ENCODE results near the gene DOCK11. TPM values are rescaled to one million over a fixed set of nuclear protein-coding genes. Genes with fewer than 3 reads are reported as not detected.

DOCK11 gene
- total RNA-seq, 8 experiments from 2014 or later, result 13.6 to 58.2 (median 22.5) TPM

GRCh38 chrX:118523920-118524319 lies 28.3 kb downstream of the DOCK11 start:
- WGBS, 10 experiments, result 45 to 100% (median 81%) methylated on average over 1 to 3 of the region's 4 CpGs; no CpG with 5 or more reads in 6 of the 10 experiments

DNA sequence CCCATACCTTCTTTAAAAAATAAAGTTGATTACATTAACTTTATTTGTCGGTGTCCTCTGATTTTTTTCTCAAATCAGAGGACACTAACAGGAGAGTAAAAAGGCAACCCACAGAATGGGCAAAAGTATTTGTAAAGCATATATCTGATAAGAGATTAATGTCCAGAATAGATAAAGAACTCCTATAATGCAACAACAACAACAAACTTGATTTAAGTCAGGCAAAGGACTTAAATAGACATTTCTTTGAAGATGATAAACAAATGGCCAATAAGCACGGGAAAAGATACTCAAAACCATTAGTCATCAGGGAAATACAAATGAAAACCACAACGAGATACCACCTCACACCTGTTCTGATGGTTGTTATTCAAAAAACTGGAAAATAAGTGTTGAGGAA lies 28.7 kb downstream of the DOCK11 start:
- Histone ChIP-seq H3K4me3 (no peak overlapping the region), H3K4me1 (replicated peaks in 1 of 2) (peaks cover 8 to 9% of the 10 kb centered on the region in 2 donors), H3K27ac (no peak overlapping the region)
- ATAC-seq (replicated peaks in 6 of 8), result no peak
- 0 to 100% (median 41%) methylated on average over 1 to 3 of the region's 3 CpGs; no CpG with 5 or more reads in 5 of the 10 experiments for WGBS, 10 experiments
- in situ Hi-C loops (cut with MboI; ENCODE audit: low pct_unique_long_range_greater_than_20kb in 2 of 9, low sequenced_read_pairs in 9 of 9, unreplicated experiment in 9 of 9), result no loop called here

More at GRCh38 chrX:118523920-118524319, 28.3 kb downstream of the DOCK11 start:
- Histone ChIP-seq H3K27ac (no peak overlapping the region), H3K4me3 (no peak overlapping the region), H3K4me1 (replicated peaks in 1 of 2) (peaks cover 8 to 9% of the 10 kb centered on the region in 2 donors)
- in situ Hi-C loops (cut with MboI; ENCODE audit: low pct_unique_long_range_greater_than_20kb in 2 of 9, low sequenced_read_pairs in 9 of 9, unreplicated experiment in 9 of 9), result no loop called here
- ATAC-seq (replicated peaks in 6 of 8), result peak in 1 of 8 experiments; percentile 20

GRCh38 chrX:118525174-118525730 lies 29.6 kb downstream of the DOCK11 start:
- no peak for ATAC-seq (replicated peaks in 6 of 8)
- no peak overlapping the region for H3K27ac ChIP-seq

DNA sequence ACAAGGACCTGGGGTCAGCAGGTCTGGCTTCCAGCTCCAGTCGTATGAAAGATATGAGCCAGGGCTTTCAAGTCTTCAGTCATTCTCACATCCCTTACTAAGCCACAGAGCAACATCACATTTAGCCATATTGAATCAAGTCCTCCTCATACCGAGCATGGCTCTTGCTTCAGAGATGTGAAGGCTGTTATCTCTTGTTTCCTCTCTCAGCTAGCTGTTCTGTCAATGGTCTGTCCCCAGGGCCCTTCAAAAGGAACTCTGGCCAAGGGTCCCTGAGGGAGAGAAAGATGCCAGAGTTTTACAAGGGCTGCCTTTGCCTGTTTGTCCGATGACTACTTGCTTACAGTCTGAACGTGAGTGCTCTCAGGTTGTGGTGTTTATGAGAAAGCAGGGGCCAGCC lies 30.5 kb downstream of the DOCK11 start:
- no peak overlapping the region for H3K4me3 ChIP-seq
- no peak for ATAC-seq (replicated peaks in 6 of 8)
- peaks cover 0 to 4% of the 10 kb centered on the region in 2 donors for H3K4me1 ChIP-seq (replicated peaks in 1 of 2)
- WGBS, 10 experiments, result 21% methylated on average over 3 of the region's 4 CpGs; no CpG with 5 or more reads in 9 of the 10 experiments
- no peak overlapping the region for H3K27ac ChIP-seq
- in situ Hi-C loops (cut with MboI; ENCODE audit: low pct_unique_long_range_greater_than_20kb in 2 of 9, low sequenced_read_pairs in 9 of 9, unreplicated experiment in 9 of 9), result no loop called here

More at GRCh38 chrX:118525174-118525730, 29.6 kb downstream of the DOCK11 start:
- H3K4me3 ChIP-seq, result no peak overlapping the region
- peaks cover 3 to 4% of the 10 kb centered on the region in 2 donors for H3K4me1 ChIP-seq (replicated peaks in 1 of 2)
- in situ Hi-C loops (cut with MboI; ENCODE audit: low pct_unique_long_range_greater_than_20kb in 2 of 9, low sequenced_read_pairs in 9 of 9, unreplicated experiment in 9 of 9), result no loop called here
- WGBS, 10 experiments, result 57 to 100% (median 85%) methylated on average over 1 to 4 of the region's 4 CpGs; no CpG with 5 or more reads in 2 of the 10 experiments

- Histone ChIP-seq H3K27ac (no peak overlapping the region), H3K4me3 (no peak overlapping the region), H3K4me1 (replicated peaks in 1 of 2) (peaks cover 0 to 4% of the 10 kb centered on the region in 2 donors)
- 35 to 100% (median 90%) methylated on average over 1 to 4 of the region's 10 CpGs; no CpG with 5 or more reads in 5 of the 10 experiments for WGBS, 10 experiments
- in situ Hi-C loops (cut with MboI; ENCODE audit: low pct_unique_long_range_greater_than_20kb in 2 of 9, low sequenced_read_pairs in 9 of 9, unreplicated experiment in 9 of 9), result no loop called here
- no peak for ATAC-seq (replicated peaks in 6 of 8)
Measured at GRCh38 chrX:118528071-118528737, 32.6 kb downstream of the DOCK11 start.

- Histone ChIP-seq H3K4me3 (no peak overlapping the region), H3K27ac (no peak overlapping the region), H3K4me1 (replicated peaks in 1 of 2) (peaks cover 0 to 4% of the 10 kb centered on the region in 2 donors)
- WGBS, 10 experiments, result 0 to 83% (median 12%) methylated on average over 1 to 3 of the region's 3 CpGs; no CpG with 5 or more reads in 5 of the 10 experiments
- in situ Hi-C loops (cut with MboI; ENCODE audit: low pct_unique_long_range_greater_than_20kb in 2 of 9, low sequenced_read_pairs in 9 of 9, unreplicated experiment in 9 of 9), result no loop called here
- ATAC-seq (replicated peaks in 6 of 8), result peak; percentile 37 to 97 (median 59)
Measured at GRCh38 chrX:118530219-118530911, 34.8 kb downstream of the DOCK11 start.

DNA sequence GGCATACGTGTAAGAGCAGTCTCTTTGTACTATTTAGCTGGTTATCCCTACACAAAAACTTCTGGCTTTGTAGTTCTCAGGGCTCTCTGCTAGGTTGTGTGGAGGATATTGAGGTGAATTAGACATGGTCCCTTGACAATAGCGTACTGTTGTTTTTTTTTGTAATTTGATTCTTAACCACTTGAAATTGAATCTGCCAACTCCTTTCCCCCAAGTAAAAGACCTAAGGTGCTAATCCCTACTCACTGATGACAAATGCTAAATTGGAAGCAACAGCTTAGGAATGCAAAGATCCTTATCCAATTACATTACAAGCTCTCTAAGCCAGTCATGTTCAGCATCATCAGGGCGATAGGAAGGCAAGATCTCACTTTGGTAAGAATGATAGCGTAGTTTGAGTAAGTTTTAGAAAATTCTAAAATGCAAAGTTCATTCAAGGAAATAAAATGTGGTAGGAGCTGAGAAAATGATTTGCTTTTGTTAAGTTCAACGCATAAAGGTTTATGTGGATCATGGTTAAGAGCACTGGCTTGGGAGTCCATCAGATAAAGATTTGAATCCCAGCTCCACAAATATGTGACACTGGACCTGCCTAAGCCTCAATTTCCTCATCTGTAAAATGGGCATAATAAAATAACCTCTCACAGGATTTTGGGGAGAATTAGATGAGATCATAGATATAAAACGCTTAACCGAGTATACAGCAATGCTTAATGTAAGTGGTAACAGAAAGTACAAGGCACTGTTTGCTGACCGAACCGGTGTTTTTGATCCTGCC lies 39.3 kb downstream of the DOCK11 start:
- H3K4me1 ChIP-seq (replicated peaks in 1 of 2), result peaks cover 4% of the 10 kb centered on the region in 2 donors
- in situ Hi-C loops (cut with MboI; ENCODE audit: low pct_unique_long_range_greater_than_20kb in 2 of 9, low sequenced_read_pairs in 9 of 9, unreplicated experiment in 9 of 9), result no loop called here
- H3K27ac ChIP-seq, result no peak overlapping the region
- WGBS, 10 experiments, result 40 to 100% (median 83%) methylated on average over 1 to 9 of the region's 9 CpGs; no CpG with 5 or more reads in 3 of the 10 experiments
- H3K4me3 ChIP-seq, result no peak overlapping the region
- peak in 2 of 8 experiments; percentile 40 to 43 for ATAC-seq (replicated peaks in 6 of 8)

GRCh38 chrX:118536204-118536603 lies 40.6 kb downstream of the DOCK11 start:
- peaks cover 0 to 4% of the 10 kb centered on the region in 2 donors for H3K4me1 ChIP-seq (replicated peaks in 1 of 2)

DNA sequence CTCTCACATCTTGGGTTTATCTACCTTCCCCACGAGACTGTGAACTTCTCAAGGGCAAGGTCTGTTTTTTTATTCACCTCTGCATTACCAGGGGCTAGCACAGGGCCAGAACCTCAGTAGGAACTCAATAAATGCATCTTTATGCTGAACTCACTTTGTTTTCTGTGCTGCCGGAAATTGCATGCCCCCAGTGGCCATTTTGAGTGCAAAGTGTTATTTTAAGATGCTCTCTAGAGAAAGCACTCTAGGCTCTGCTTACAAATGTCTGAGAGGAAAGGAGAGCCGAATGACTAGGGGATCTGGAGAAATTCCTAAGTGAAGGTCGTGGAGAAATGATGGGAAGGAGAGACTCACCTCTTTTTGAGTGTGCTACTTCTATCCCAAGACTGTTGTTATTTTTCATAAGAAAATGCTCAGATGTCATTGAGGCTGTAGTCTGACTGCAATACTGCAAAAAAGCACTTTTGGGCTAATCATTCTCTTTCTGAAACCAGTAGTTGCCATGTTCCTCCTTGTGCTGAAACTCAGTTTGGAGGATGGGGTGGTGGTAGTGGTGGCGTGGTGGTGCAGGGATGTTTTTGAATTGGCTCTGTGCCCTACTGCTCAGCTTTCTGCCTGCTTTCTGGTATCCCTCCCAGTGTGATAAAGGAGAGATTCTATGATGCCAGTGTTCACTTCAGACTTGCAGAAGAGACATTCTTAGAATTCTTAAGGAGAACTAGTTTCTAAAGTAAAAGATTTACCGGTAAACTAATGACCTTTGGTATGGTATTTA lies 41.3 kb downstream of the DOCK11 start:
- H3K4me1 ChIP-seq (replicated peaks in 1 of 2), result peaks cover 0 to 4% of the 10 kb centered on the region in 2 donors
- H3K27ac ChIP-seq, result no peak overlapping the region

More at GRCh38 chrX:118536204-118536603, 40.6 kb downstream of the DOCK11 start:
- 25 to 90% methylated on average over 1 to 2 of the region's 2 CpGs; no CpG with 5 or more reads in 8 of the 10 experiments for WGBS, 10 experiments
- ATAC-seq (replicated peaks in 6 of 8), result no peak
- Histone ChIP-seq H3K27ac (no peak overlapping the region), H3K4me3 (no peak overlapping the region)
- in situ Hi-C loops (cut with MboI; ENCODE audit: low pct_unique_long_range_greater_than_20kb in 2 of 9, low sequenced_read_pairs in 9 of 9, unreplicated experiment in 9 of 9), result no loop called here

GRCh38 chrX:118538386-118538785 lies 42.8 kb downstream of the DOCK11 start:
- H3K4me1 ChIP-seq (replicated peaks in 1 of 2), result peaks cover 0 to 4% of the 10 kb centered on the region in 2 donors
- no peak for ATAC-seq (replicated peaks in 6 of 8)
- no peak overlapping the region for H3K27ac ChIP-seq
- no peak overlapping the region for H3K4me3 ChIP-seq
- in situ Hi-C loops (cut with MboI; ENCODE audit: low pct_unique_long_range_greater_than_20kb in 2 of 9, low sequenced_read_pairs in 9 of 9, unreplicated experiment in 9 of 9), result no loop called here
- WGBS, 10 experiments, result 54 to 100% (median 84%) methylated on average over 2 to 5 of the region's 5 CpGs; no CpG with 5 or more reads in 6 of the 10 experiments

More for the DNA sequence above, 41.3 kb downstream of the DOCK11 start:
- 0 to 18% (median 2%) methylated on average over 1 to 4 of the region's 6 CpGs; no CpG with 5 or more reads in 6 of the 10 experiments for WGBS, 10 experiments
- in situ Hi-C loops (cut with MboI; ENCODE audit: low pct_unique_long_range_greater_than_20kb in 2 of 9, low sequenced_read_pairs in 9 of 9, unreplicated experiment in 9 of 9), result no loop called here
- H3K4me3 ChIP-seq, result no peak overlapping the region
- peak in 4 of 8 experiments; percentile 36 to 78 (median 64) for ATAC-seq (replicated peaks in 6 of 8)

DNA sequence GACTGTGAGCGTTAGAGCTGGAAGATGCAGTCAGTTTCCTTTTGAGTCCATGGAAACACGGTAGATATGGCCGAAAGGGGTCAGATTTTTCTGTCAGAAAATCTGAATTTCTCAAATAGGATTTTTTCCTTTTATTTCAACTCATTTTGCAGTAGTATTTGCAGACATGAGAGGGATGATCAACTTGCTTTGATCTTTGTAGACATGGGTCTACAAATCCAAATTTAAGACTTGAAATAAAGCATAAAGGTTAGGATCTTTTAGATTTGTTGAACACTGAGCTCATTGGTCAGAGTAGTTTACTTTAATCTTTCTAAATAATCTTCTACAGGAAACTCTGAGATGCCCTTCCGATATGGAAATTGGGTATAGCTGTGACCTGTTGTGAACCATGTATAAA lies 44.7 kb downstream of the DOCK11 start:
- no peak overlapping the region for H3K4me3 ChIP-seq
- 33 to 100% (median 100%) methylated on average over 1 to 4 of the region's 4 CpGs for WGBS, 10 experiments

DNA sequence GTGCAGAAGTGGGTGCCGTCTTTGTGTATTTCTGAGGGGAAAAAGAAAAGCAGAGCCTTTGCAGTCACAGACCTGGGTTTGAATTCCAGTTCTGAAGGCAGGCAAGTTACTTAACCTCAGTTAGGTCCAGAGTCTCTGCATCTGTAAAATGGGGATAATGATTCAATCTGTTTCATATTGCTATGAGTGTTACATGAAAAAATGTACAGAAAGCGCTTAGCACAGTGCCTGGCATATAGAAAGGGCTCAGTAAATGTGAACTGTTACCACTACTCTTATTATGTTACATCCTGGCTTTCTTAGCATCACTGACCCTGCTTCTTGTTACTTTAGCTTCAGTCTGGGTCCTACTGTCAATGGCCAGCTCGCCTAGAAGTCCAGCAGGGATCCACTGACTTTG lies 45.9 kb downstream of the DOCK11 start:
- WGBS, 10 experiments, result 100% methylated on average over 1 of the region's 3 CpGs; no CpG with 5 or more reads in 9 of the 10 experiments
- in situ Hi-C loops (cut with MboI; ENCODE audit: low pct_unique_long_range_greater_than_20kb in 2 of 9, low sequenced_read_pairs in 9 of 9, unreplicated experiment in 9 of 9), result no loop called here
- ATAC-seq (replicated peaks in 6 of 8), result no peak

More for the DNA sequence above, 44.7 kb downstream of the DOCK11 start:
- no peak for ATAC-seq (replicated peaks in 6 of 8)
- Histone ChIP-seq H3K27ac (no peak overlapping the region), H3K4me1 (replicated peaks in 1 of 2) (peaks cover 0 to 4% of the 10 kb centered on the region in 2 donors)
- in situ Hi-C loops (cut with MboI; ENCODE audit: low pct_unique_long_range_greater_than_20kb in 2 of 9, low sequenced_read_pairs in 9 of 9, unreplicated experiment in 9 of 9), result no loop called here

More for the DNA sequence above, 45.9 kb downstream of the DOCK11 start:
- no peak overlapping the region for H3K27ac ChIP-seq
- no peak overlapping the region for H3K4me3 ChIP-seq
- peaks cover 0 to 3% of the 10 kb centered on the region in 2 donors for H3K4me1 ChIP-seq (replicated peaks in 1 of 2)

All from motor neuron (in vitro differentiated cells).